NT2/D1 (cell line): ENCODE data around the gene DNAAF2.

Experiments
- SUZ12 ChIP-seq: IDR thresholded peaks from 2 replicates; pipeline ENCODE4 v1.6.1; 2011; ENCODE audit not compliant: insufficient read length, insufficient read depth; ENCODE audit errors: extremely low read depth
- YY1 ChIP-seq: IDR thresholded peaks from 2 replicates; pipeline ENCODE4 v1.6.1; 2011; ENCODE audit not compliant: insufficient read length, insufficient read depth

- TF ChIP-seq YY1 (no peak), SUZ12 (no peak)
These were observed 38.5 kb upstream of the DNAAF2 start for GRCh38 chr14:49673586-49673985.
